Neural cell (in vitro differentiated cells): ENCODE data around the gene BCDIN3D. TPM values are rescaled to one million over a fixed set of nuclear protein-coding genes. Genes with fewer than 3 reads are reported as not detected.

Experiments used
- H2AFZ ChIP-seq: fragments of 200-600, 300-800 bp; sonication (generic), shearing (Covaris generic); 2 replicates; pipeline ENCODE4 v1.6.0; 2014; ENCODE audit warnings: low read depth, mild to moderate bottlenecking, antibody characterized with exemption, low read length, moderate library complexity
- H3F3A ChIP-seq: fragments of 200-600 bp; shearing (Covaris generic); 2 replicates; pipeline ENCODE4 v1.6.1; 2016; ENCODE audit warnings: mild to moderate bottlenecking, moderate library complexity, mixed read lengths, antibody characterized with exemption, low read length; ENCODE audit not compliant: insufficient read depth, poor library complexity, severe bottlenecking
- H3K27ac ChIP-seq: fragments of 200-600, 300-800 bp; sonication (generic), shearing (Covaris generic); 2 replicates; pipeline ENCODE4 v1.5.1; 2014; ENCODE audit warnings: mild to moderate bottlenecking, low read length, moderate library complexity
- H3K27me3 ChIP-seq: fragments of 300-800, 200-600 bp; sonication (generic), shearing (Covaris generic); 2 replicates; pipeline ENCODE4 v1.6.0; 2014; ENCODE audit warnings: mild to moderate bottlenecking, low read depth, low read length, moderate library complexity; ENCODE audit not compliant: insufficient read depth
- H3K36me3 ChIP-seq: fragments of 300-800, 200-600 bp; sonication (generic), shearing (Covaris generic); 2 replicates; pipeline ENCODE4 v1.5.1; 2014; ENCODE audit warnings: mild to moderate bottlenecking, antibody characterized with exemption, low read length, moderate library complexity; ENCODE audit not compliant: insufficient read depth
- H3K4me2 ChIP-seq: fragments of 300-800, 200-600 bp; sonication (generic), shearing (Covaris generic); 2 replicates; pipeline ENCODE4 v1.6.0; 2014; ENCODE audit warnings: mild to moderate bottlenecking, low read length
- H3K4me3 ChIP-seq: fragments of 300-800, 200-600 bp; sonication (generic), shearing (Covaris generic); 2 replicates; pipeline ENCODE4 v1.5.1; 2014; ENCODE audit warnings: mild to moderate bottlenecking, low read length, moderate library complexity
- H3K79me2 ChIP-seq: fragments of 200-600 bp; shearing (Covaris generic); replicated peaks from 2 replicates; pipeline ENCODE4 v1.6.0; 2014; ENCODE audit warnings: mild to moderate bottlenecking, low read length, moderate library complexity; ENCODE audit not compliant: insufficient read depth
- H3K9ac ChIP-seq: fragments of 300-800, 200-600 bp; sonication (generic), shearing (Covaris generic); 2 replicates; pipeline ENCODE4 v1.6.1; 2016; ENCODE audit warnings: mild to moderate bottlenecking, low read length, mixed read lengths
- H3K9me2 ChIP-seq: fragments of 200-600 bp; shearing (Covaris generic); 2 replicates; pipeline ENCODE4 v1.6.1; 2016; ENCODE audit warnings: mild to moderate bottlenecking, low read length, mixed read lengths; ENCODE audit not compliant: insufficient read depth
- H3K9me3 ChIP-seq: fragments of 200-600, 300-800 bp; sonication (generic), shearing (Covaris generic); 2 replicates; pipeline ENCODE4 v1.6.1; 2016; ENCODE audit warnings: mild to moderate bottlenecking, mixed run types, low read length, moderate library complexity, mixed read lengths
- H4K20me1 ChIP-seq: fragments of 200-600 bp; shearing (Covaris generic); 2 replicates; pipeline ENCODE4 v1.6.1; 2016; ENCODE audit warnings: mild to moderate bottlenecking, mixed run types; ENCODE audit not compliant: insufficient read depth
- EP300 ChIP-seq: fragments of 450-650 bp; conservative IDR thresholded peaks from 2 replicates; pipeline ENCODE4 v1.6.1; 2014; ENCODE audit warnings: antibody characterized with exemption, mild to moderate bottlenecking, moderate library complexity; ENCODE audit not compliant: poor library complexity, severe bottlenecking
- EZH2 ChIP-seq: fragments of 200-600, 300-800 bp; shearing (Covaris generic), sonication (generic); IDR thresholded peaks from 2 replicates; pipeline ENCODE4 v1.6.1; 2014; ENCODE audit warnings: antibody characterized with exemption, low read length, borderline replicate concordance, mild to moderate bottlenecking; ENCODE audit not compliant: insufficient read depth, poor library complexity, severe bottlenecking
- MXI1 ChIP-seq: fragments of 450-650 bp; conservative IDR thresholded peaks from 2 replicates; pipeline ENCODE4 v1.6.1; 2014; ENCODE audit warnings: antibody characterized with exemption, mild to moderate bottlenecking; ENCODE audit not compliant: poor library complexity, severe bottlenecking
- POLR2AphosphoS5 ChIP-seq: IDR thresholded peaks from 2 replicates; pipeline ENCODE4 v1.6.1; 2012
- RAD21 ChIP-seq: fragments of 450-650 bp; conservative IDR thresholded peaks from 2 replicates; pipeline ENCODE4 v1.6.1; 2014; ENCODE audit warnings: antibody characterized with exemption, mild to moderate bottlenecking, moderate library complexity
- SMC3 ChIP-seq: fragments of 450-650 bp; conservative IDR thresholded peaks from 2 replicates; pipeline ENCODE4 v1.6.1; 2014; ENCODE audit warnings: antibody characterized with exemption, mild to moderate bottlenecking, moderate library complexity; ENCODE audit not compliant: poor library complexity
- TAF1 ChIP-seq: IDR thresholded peaks from 2 replicates; pipeline ENCODE4 v1.6.1; 2012; ENCODE audit warnings: low read depth
- polyA plus RNA-seq: library from polyadenylated mRNA; depleted of rRNA; stranded (reverse); fragments of >200 nt; gene quantifications from 2 replicates; pipeline ENCODE4 v1.2.3, GENCODE V29; 2014
- TF ChIP-seq, protein P1 (sequence below): fragments of 450-650 bp; IDR thresholded peaks from 2 replicates; pipeline ENCODE4 v1.5.1; 2014; ENCODE audit warnings: antibody characterized with exemption, mild to moderate bottlenecking, moderate library complexity; ENCODE audit not compliant: poor library complexity, severe bottlenecking
- TF ChIP-seq, protein P2 (sequence below): IDR thresholded peaks from 2 replicates; pipeline ENCODE4 v1.6.1; 2012; ENCODE audit warnings: borderline replicate concordance

BCDIN3D gene
- polyA plus RNA-seq, 1 donor from 2014 or later, result 10.0 TPM

DNA sequence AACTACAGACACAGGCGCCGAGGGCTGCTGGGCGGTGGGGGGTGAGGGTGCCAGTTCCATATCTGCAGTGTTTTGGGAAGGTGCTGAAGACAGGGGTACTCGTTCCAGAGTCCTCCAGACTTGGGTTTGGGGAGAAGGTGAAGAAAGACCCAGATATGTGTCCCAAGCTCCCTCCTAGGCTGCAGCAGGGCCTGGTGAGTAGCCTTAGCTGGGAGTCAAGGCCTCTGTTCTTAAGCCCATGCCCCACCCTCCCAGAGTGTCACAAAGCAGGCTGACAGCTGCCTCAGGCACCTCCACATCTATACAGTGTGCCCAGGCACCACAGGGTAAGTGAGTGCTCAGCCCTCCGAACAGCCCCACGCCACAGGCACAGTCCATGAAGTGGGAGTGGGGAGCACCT is 19.0 kb downstream of the BCDIN3D start:
- Histone ChIP-seq H3K9me2 (no peaks in the 10 kb centered on the region), H3F3A (no peaks in the 10 kb centered on the region), H3K9ac (no peak overlapping the region), H3K36me3 (no peaks in the 10 kb centered on the region), H3K27me3 (no peaks in the 10 kb centered on the region), H3K4me3 (no peak overlapping the region), H2AFZ (no peak overlapping the region), H3K9me3 (no peaks in the 10 kb centered on the region), H3K4me2 (no peak overlapping the region), H3K79me2 (peaks cover 42% of the 10 kb centered on the region), H3K27ac (no peak overlapping the region), H4K20me1 (no peaks in the 10 kb centered on the region)
- no peak for TF ChIP-seq POLR2AphosphoS5
- TF ChIP-seq RAD21, result no peak
- no peak for TF ChIP-seq EZH2
- no peak for TF ChIP-seq SMC3
- TF ChIP-seq, protein P1, sequence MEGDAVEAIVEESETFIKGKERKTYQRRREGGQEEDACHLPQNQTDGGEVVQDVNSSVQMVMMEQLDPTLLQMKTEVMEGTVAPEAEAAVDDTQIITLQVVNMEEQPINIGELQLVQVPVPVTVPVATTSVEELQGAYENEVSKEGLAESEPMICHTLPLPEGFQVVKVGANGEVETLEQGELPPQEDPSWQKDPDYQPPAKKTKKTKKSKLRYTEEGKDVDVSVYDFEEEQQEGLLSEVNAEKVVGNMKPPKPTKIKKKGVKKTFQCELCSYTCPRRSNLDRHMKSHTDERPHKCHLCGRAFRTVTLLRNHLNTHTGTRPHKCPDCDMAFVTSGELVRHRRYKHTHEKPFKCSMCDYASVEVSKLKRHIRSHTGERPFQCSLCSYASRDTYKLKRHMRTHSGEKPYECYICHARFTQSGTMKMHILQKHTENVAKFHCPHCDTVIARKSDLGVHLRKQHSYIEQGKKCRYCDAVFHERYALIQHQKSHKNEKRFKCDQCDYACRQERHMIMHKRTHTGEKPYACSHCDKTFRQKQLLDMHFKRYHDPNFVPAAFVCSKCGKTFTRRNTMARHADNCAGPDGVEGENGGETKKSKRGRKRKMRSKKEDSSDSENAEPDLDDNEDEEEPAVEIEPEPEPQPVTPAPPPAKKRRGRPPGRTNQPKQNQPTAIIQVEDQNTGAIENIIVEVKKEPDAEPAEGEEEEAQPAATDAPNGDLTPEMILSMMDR, result no peak
- TF ChIP-seq TAF1, result no peak
- TF ChIP-seq, protein P2, sequence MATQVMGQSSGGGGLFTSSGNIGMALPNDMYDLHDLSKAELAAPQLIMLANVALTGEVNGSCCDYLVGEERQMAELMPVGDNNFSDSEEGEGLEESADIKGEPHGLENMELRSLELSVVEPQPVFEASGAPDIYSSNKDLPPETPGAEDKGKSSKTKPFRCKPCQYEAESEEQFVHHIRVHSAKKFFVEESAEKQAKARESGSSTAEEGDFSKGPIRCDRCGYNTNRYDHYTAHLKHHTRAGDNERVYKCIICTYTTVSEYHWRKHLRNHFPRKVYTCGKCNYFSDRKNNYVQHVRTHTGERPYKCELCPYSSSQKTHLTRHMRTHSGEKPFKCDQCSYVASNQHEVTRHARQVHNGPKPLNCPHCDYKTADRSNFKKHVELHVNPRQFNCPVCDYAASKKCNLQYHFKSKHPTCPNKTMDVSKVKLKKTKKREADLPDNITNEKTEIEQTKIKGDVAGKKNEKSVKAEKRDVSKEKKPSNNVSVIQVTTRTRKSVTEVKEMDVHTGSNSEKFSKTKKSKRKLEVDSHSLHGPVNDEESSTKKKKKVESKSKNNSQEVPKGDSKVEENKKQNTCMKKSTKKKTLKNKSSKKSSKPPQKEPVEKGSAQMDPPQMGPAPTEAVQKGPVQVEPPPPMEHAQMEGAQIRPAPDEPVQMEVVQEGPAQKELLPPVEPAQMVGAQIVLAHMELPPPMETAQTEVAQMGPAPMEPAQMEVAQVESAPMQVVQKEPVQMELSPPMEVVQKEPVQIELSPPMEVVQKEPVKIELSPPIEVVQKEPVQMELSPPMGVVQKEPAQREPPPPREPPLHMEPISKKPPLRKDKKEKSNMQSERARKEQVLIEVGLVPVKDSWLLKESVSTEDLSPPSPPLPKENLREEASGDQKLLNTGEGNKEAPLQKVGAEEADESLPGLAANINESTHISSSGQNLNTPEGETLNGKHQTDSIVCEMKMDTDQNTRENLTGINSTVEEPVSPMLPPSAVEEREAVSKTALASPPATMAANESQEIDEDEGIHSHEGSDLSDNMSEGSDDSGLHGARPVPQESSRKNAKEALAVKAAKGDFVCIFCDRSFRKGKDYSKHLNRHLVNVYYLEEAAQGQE, result no peak
- no peak for TF ChIP-seq MXI1
- TF ChIP-seq EP300, result no peak

DNA sequence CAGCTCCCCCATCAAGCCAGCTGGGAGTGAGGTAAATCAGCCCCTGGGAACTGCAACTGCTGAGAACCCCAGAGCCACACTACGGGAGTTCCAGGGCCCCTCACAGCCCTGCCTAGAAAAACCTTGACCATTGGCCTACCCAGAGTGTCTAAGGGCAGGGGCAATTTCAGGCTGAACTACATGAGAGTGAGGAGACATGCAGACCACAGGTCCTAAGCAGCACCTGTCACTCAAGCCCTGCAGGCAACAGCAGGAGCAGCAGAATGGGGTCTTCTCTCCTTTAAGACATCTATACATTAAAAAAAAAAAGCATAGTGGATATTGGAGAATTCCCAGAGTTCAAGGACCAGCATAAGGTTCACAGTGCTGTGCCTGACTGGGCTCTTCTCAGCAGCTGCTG is 19.6 kb downstream of the BCDIN3D start:
- TF ChIP-seq SMC3 (no peak), POLR2AphosphoS5 (no peak), EP300 (no peak), EZH2 (no peak), MXI1 (no peak), TAF1 (no peak), RAD21 (no peak)
- TF ChIP-seq, protein P1, result no peak
- TF ChIP-seq, protein P2, result no peak
- H3F3A ChIP-seq, result no peaks in the 10 kb centered on the region
- no peak overlapping the region for H3K4me2 ChIP-seq
- H4K20me1 ChIP-seq, result no peaks in the 10 kb centered on the region
- H3K9me2 ChIP-seq, result no peaks in the 10 kb centered on the region
- no peaks in the 10 kb centered on the region for H3K36me3 ChIP-seq
- H3K79me2 ChIP-seq, result peaks cover 42% of the 10 kb centered on the region
- no peak overlapping the region for H3K4me3 ChIP-seq
- no peaks in the 10 kb centered on the region for H3K27me3 ChIP-seq
- H3K9me3 ChIP-seq, result no peaks in the 10 kb centered on the region
- H3K27ac ChIP-seq, result no peak overlapping the region
- H3K9ac ChIP-seq, result no peak overlapping the region
- no peak overlapping the region for H2AFZ ChIP-seq
